HepG2 (cell line): Measurements from ENCODE around the gene PCDHGA7. TPM values are rescaled to one million over a fixed set of nuclear protein-coding genes. Genes with fewer than 3 reads are reported as not detected.

ENCODE experiments used
- FOXC1 ChIP-seq: sonication (generic); formaldehyde crosslinking; IDR thresholded peaks from 2 replicates; pipeline ENCODE4 v1.8.0; 2022; ENCODE audit warnings: mild to moderate bottlenecking, missing genetic modification reagents, borderline replicate concordance
- IKZF5 ChIP-seq: IDR thresholded peaks from 2 replicates; pipeline ENCODE4 v1.6.1; 2018; ENCODE audit warnings: missing genetic modification reagents, mild to moderate bottlenecking, missing compliant biosample characterization
- MAFF ChIP-seq: IDR thresholded peaks from 2 replicates; pipeline ENCODE4 v1.6.1; 2011; ENCODE audit warnings: low read depth, low read length, improper control_type of control experiment
- MBD4 ChIP-seq: IDR thresholded peaks from 2 replicates; pipeline ENCODE4 v1.6.1; 2012; ENCODE audit warnings: low read length, inconsistent platforms, borderline replicate concordance
- MTERF4 ChIP-seq: sonication (generic); formaldehyde crosslinking; IDR thresholded peaks from 2 replicates; pipeline ENCODE4 v1.8.0; 2023; ENCODE audit warnings: mild to moderate bottlenecking, missing genetic modification reagents
- PRDM15 ChIP-seq: sonication (generic); formaldehyde crosslinking; IDR thresholded peaks from 2 replicates; pipeline ENCODE4 v1.4.0; 2020; ENCODE audit warnings: missing genetic modification reagents
- RBFOX2 ChIP-seq: fragments of 200-400 bp; formaldehyde crosslinking; IDR thresholded peaks from 2 replicates; pipeline ENCODE4 v1.6.1; 2017; ENCODE audit warnings: low read depth, mild to moderate bottlenecking, low read length
- STAT6 ChIP-seq: sonication (generic); formaldehyde crosslinking; IDR thresholded peaks from 2 replicates; pipeline ENCODE4 v1.4.0; 2020; ENCODE audit warnings: missing genetic modification reagents, mild to moderate bottlenecking, borderline replicate concordance
- ZBTB7A ChIP-seq: sonication (generic); formaldehyde crosslinking; IDR thresholded peaks from 2 replicates; pipeline ENCODE4 v1.8.0; 2022; ENCODE audit warnings: mild to moderate bottlenecking, missing genetic modification reagents
- ZNF280B ChIP-seq: sonication (generic); formaldehyde crosslinking; IDR thresholded peaks from 2 replicates; pipeline ENCODE4 v1.5.0; 2020; ENCODE audit warnings: missing genetic modification reagents, mild to moderate bottlenecking, borderline replicate concordance
- ZNF446 ChIP-seq: sonication (generic); formaldehyde crosslinking; IDR thresholded peaks from 2 replicates; pipeline ENCODE4 v1.5.0; 2020; ENCODE audit warnings: mild to moderate bottlenecking, missing genetic modification reagents
- ZNF574 ChIP-seq: sonication (generic); formaldehyde crosslinking; IDR thresholded peaks from 2 replicates; pipeline ENCODE4 v1.4.0; 2020; ENCODE audit warnings: missing genetic modification reagents
- ZNF737 ChIP-seq: sonication (generic); formaldehyde crosslinking; IDR thresholded peaks from 2 replicates; pipeline ENCODE4 v1.5.0; 2020; ENCODE audit warnings: missing genetic modification reagents, mild to moderate bottlenecking, borderline replicate concordance
- ZNF75D ChIP-seq: sonication (generic); formaldehyde crosslinking; IDR thresholded peaks from 2 replicates; pipeline ENCODE4 v1.8.1; 2023; ENCODE audit warnings: missing genetic modification reagents, mild to moderate bottlenecking, borderline replicate concordance
- ZNF878 ChIP-seq: sonication (generic); formaldehyde crosslinking; IDR thresholded peaks from 2 replicates; pipeline ENCODE4 v1.8.1; 2023; ENCODE audit warnings: mild to moderate bottlenecking, missing genetic modification reagents, moderate library complexity
- polyA plus RNA-seq, 8 experiments: library from polyadenylated mRNA; depleted of rRNA in 3 of 8; stranded (reverse) in 7 of 8; unstranded in 1 of 8; fragments of >200 nt; fragmentation: Illumina TruSeq in 4 of 8; extraction: Trizol in 4 of 8; gene quantifications; 2 replicates each; pipeline versions ENCODE4 v1.2.1 to v1.2.3, GENCODE V29; 2011 to 2016; ENCODE audit warnings: low read depth in 4 of 8, missing spikeins in 1 of 8, mixed read lengths in 1 of 8; ENCODE audit not compliant: insufficient read depth in 1 of 8
- total RNA-seq, 5 experiments: library from RNA; depleted of rRNA; stranded (reverse); fragments of >200 nt; fragmentation: Illumina TruSeq; extraction: Trizol; gene quantifications; 2 replicates each; pipeline ENCODE4 v1.2.3, GENCODE V29; 2016; ENCODE audit warnings: low read depth in 1 of 5

The PCDHGA7 gene
- total and polyA plus RNA-seq, 2 of the 13 experiments (the other 11 are each of a cell fraction or from before 2014, with no cell fraction given), result 0.11 to 0.31 TPM

GRCh38 chr5:141349917-141350619 lies 32.5 kb upstream of the PCDHGA7 start, which contains the start of gene PCDHGB1 (continued):
- no peak for TF ChIP-seq ZNF737
- no peak for TF ChIP-seq ZBTB7A (CRISPR knock-in tag)
- no peak for TF ChIP-seq MAFF
- TF ChIP-seq MBD4, result no peak
- TF ChIP-seq MTERF4 (CRISPR knock-in tag), result no peak
- peak; percentile 48; the same call in 1 of the 2 replicates for TF ChIP-seq FOXC1
- no peak for TF ChIP-seq IKZF5 (CRISPR knock-in tag)
- TF ChIP-seq STAT6 (CRISPR knock-in tag), result no peak
- peak; percentile 59 for TF ChIP-seq ZNF574 (CRISPR knock-in tag)
- TF ChIP-seq RBFOX2, result no peak
- no peak for TF ChIP-seq ZNF878 (CRISPR knock-in tag)
- no peak for TF ChIP-seq ZNF75D (CRISPR knock-in tag)
- TF ChIP-seq PRDM15 (CRISPR knock-in tag), result no peak
- TF ChIP-seq ZNF446 (CRISPR knock-in tag), result no peak
- TF ChIP-seq ZNF280B (CRISPR knock-in tag), result no peak
